ENCODE results near the gene RBM19.

Gene RBM19

GRCh38 chr12:113854385-113855142 is 111.6 kb downstream of the RBM19 start:
- H3K36me3 ChIP-seq (ENCODE audit: control insufficient read depth in 2 of 2, insufficient read depth in 2 of 2, low read length in 2 of 2) = peaks cover 7 to 23% of the 10 kb centered on the region in 2 donors
- peaks cover 28% of the 10 kb centered on the region for H3K4me1 ChIP-seq (ENCODE audit: control insufficient read depth, insufficient read depth, low read length)
- no peak overlapping the region for H3K4me3 ChIP-seq (ENCODE audit: low read length in 2 of 2)
- H3K27me3 ChIP-seq (ENCODE audit: control insufficient read depth in 1 of 2, insufficient read depth in 2 of 2, low read length in 2 of 2) = no peaks in the 10 kb centered on the region
- H3K9me3 ChIP-seq (ENCODE audit: control insufficient read depth in 2 of 2, low read length in 2 of 2) = no peaks in the 10 kb centered on the region
- no peak overlapping the region for H3K27ac ChIP-seq (ENCODE audit: low read length)
- H3K9ac ChIP-seq (ENCODE audit: low read length in 2 of 2) = no peak overlapping the region

- H3K4me1 ChIP-seq (ENCODE audit: control insufficient read depth, insufficient read depth, low read length) = peaks cover 28% of the 10 kb centered on the region
Observed at GRCh38 chr12:113853491-113853890, 112.6 kb downstream of the RBM19 start.

GRCh38 chr12:113852695-113853490 is 113.2 kb downstream of the RBM19 start:
- no peaks in the 10 kb centered on the region for H3K27me3 ChIP-seq (ENCODE audit: control insufficient read depth in 1 of 2, insufficient read depth in 2 of 2, low read length in 2 of 2)
- no peak overlapping the region for H3K9ac ChIP-seq (ENCODE audit: low read length in 2 of 2)
- no peaks in the 10 kb centered on the region for H3K9me3 ChIP-seq (ENCODE audit: control insufficient read depth in 2 of 2, low read length in 2 of 2)
- H3K36me3 ChIP-seq (ENCODE audit: control insufficient read depth in 2 of 2, insufficient read depth in 2 of 2, low read length in 2 of 2) = peaks cover 7 to 16% of the 10 kb centered on the region in 2 donors
- H3K4me3 ChIP-seq (ENCODE audit: low read length in 2 of 2) = no peak overlapping the region
- peaks cover 28% of the 10 kb centered on the region for H3K4me1 ChIP-seq (ENCODE audit: control insufficient read depth, insufficient read depth, low read length)
- no peak overlapping the region for H3K27ac ChIP-seq (ENCODE audit: low read length)

More at GRCh38 chr12:113853491-113853890, 112.6 kb downstream of the RBM19 start:
- Histone ChIP-seq H3K27ac (ENCODE audit: low read length) (no peak overlapping the region), H3K27me3 (ENCODE audit: control insufficient read depth in 1 of 2, insufficient read depth in 2 of 2, low read length in 2 of 2) (no peaks in the 10 kb centered on the region), H3K36me3 (ENCODE audit: control insufficient read depth in 2 of 2, insufficient read depth in 2 of 2, low read length in 2 of 2) (peaks cover 7 to 21% of the 10 kb centered on the region in 2 donors), H3K4me3 (ENCODE audit: low read length in 2 of 2) (no peak overlapping the region), H3K9ac (ENCODE audit: low read length in 2 of 2) (no peak overlapping the region), H3K9me3 (ENCODE audit: control insufficient read depth in 2 of 2, low read length in 2 of 2) (no peaks in the 10 kb centered on the region)

GRCh38 chr12:113852264-113852663 is 113.9 kb downstream of the RBM19 start:
- Histone ChIP-seq H3K4me3 (ENCODE audit: low read length in 2 of 2) (no peak overlapping the region), H3K27me3 (ENCODE audit: control insufficient read depth in 1 of 2, insufficient read depth in 2 of 2, low read length in 2 of 2) (no peaks in the 10 kb centered on the region), H3K9ac (ENCODE audit: low read length in 2 of 2) (no peak overlapping the region), H3K36me3 (ENCODE audit: control insufficient read depth in 2 of 2, insufficient read depth in 2 of 2, low read length in 2 of 2) (peaks cover 7 to 11% of the 10 kb centered on the region in 2 donors), H3K9me3 (ENCODE audit: control insufficient read depth in 2 of 2, low read length in 2 of 2) (no peaks in the 10 kb centered on the region), H3K4me1 (ENCODE audit: control insufficient read depth, insufficient read depth, low read length) (peaks cover 28% of the 10 kb centered on the region), H3K27ac (ENCODE audit: low read length) (no peak overlapping the region)

GRCh38 chr12:113850309-113851056 is 115.6 kb downstream of the RBM19 start:
- no peaks in the 10 kb centered on the region for H3K9me3 ChIP-seq (ENCODE audit: control insufficient read depth in 2 of 2, low read length in 2 of 2)
- no peaks in the 10 kb centered on the region for H3K27me3 ChIP-seq (ENCODE audit: control insufficient read depth in 1 of 2, insufficient read depth in 2 of 2, low read length in 2 of 2)
- no peak overlapping the region for H3K4me3 ChIP-seq (ENCODE audit: low read length in 2 of 2)
- peaks cover 3 to 4% of the 10 kb centered on the region in 2 donors for H3K36me3 ChIP-seq (ENCODE audit: control insufficient read depth in 2 of 2, insufficient read depth in 2 of 2, low read length in 2 of 2)
- peaks cover 31% of the 10 kb centered on the region for H3K4me1 ChIP-seq (ENCODE audit: control insufficient read depth, insufficient read depth, low read length)
- H3K9ac ChIP-seq (ENCODE audit: low read length in 2 of 2) = no peak overlapping the region
- H3K27ac ChIP-seq (ENCODE audit: low read length) = no peak overlapping the region

- H3K4me1 ChIP-seq (ENCODE audit: control insufficient read depth, insufficient read depth, low read length) = peaks cover 21% of the 10 kb centered on the region
- H3K27ac ChIP-seq (ENCODE audit: low read length) = no peak overlapping the region
- H3K36me3 ChIP-seq (ENCODE audit: control insufficient read depth in 2 of 2, insufficient read depth in 2 of 2, low read length in 2 of 2) = peaks cover 6 to 17% of the 10 kb centered on the region in 2 donors
- H3K4me3 ChIP-seq (ENCODE audit: low read length in 2 of 2) = no peak overlapping the region
- H3K9me3 ChIP-seq (ENCODE audit: control insufficient read depth in 2 of 2, low read length in 2 of 2) = no peaks in the 10 kb centered on the region
- no peaks in the 10 kb centered on the region for H3K27me3 ChIP-seq (ENCODE audit: control insufficient read depth in 1 of 2, insufficient read depth in 2 of 2, low read length in 2 of 2)
- no peak overlapping the region for H3K9ac ChIP-seq (ENCODE audit: low read length in 2 of 2)
Observed at GRCh38 chr12:113847856-113848255, 118.3 kb downstream of the RBM19 start.

- Histone ChIP-seq H3K27me3 (ENCODE audit: control insufficient read depth in 1 of 2, insufficient read depth in 2 of 2, low read length in 2 of 2) (no peaks in the 10 kb centered on the region), H3K27ac (ENCODE audit: low read length) (no peak overlapping the region), H3K4me3 (ENCODE audit: low read length in 2 of 2) (no peak overlapping the region), H3K9me3 (ENCODE audit: control insufficient read depth in 2 of 2, low read length in 2 of 2) (no peaks in the 10 kb centered on the region), H3K36me3 (ENCODE audit: control insufficient read depth in 2 of 2, insufficient read depth in 2 of 2, low read length in 2 of 2) (peaks cover 6 to 15% of the 10 kb centered on the region in 2 donors), H3K4me1 (ENCODE audit: control insufficient read depth, insufficient read depth, low read length) (peaks cover 18% of the 10 kb centered on the region), H3K9ac (ENCODE audit: low read length in 2 of 2) (no peak overlapping the region)
Observed at GRCh38 chr12:113846883-113847755, 119.0 kb downstream of the RBM19 start.

GRCh38 chr12:113845900-113846674 is 120.0 kb downstream of the RBM19 start:
- Histone ChIP-seq H3K27ac (ENCODE audit: low read length) (no peak overlapping the region), H3K4me3 (ENCODE audit: low read length in 2 of 2) (no peak overlapping the region), H3K9me3 (ENCODE audit: control insufficient read depth in 2 of 2, low read length in 2 of 2) (no peaks in the 10 kb centered on the region), H3K27me3 (ENCODE audit: control insufficient read depth in 1 of 2, insufficient read depth in 2 of 2, low read length in 2 of 2) (no peaks in the 10 kb centered on the region), H3K4me1 (ENCODE audit: control insufficient read depth, insufficient read depth, low read length) (peaks cover 15% of the 10 kb centered on the region), H3K36me3 (ENCODE audit: control insufficient read depth in 2 of 2, insufficient read depth in 2 of 2, low read length in 2 of 2) (peaks cover 6 to 15% of the 10 kb centered on the region in 2 donors), H3K9ac (ENCODE audit: low read length in 2 of 2) (no peak overlapping the region)

GRCh38 chr12:113844495-113845210 is 121.5 kb downstream of the RBM19 start:
- Histone ChIP-seq H3K4me1 (ENCODE audit: control insufficient read depth, insufficient read depth, low read length) (peaks cover 3% of the 10 kb centered on the region), H3K36me3 (ENCODE audit: control insufficient read depth in 2 of 2, insufficient read depth in 2 of 2, low read length in 2 of 2) (peaks cover 6 to 17% of the 10 kb centered on the region in 2 donors), H3K4me3 (ENCODE audit: low read length in 2 of 2) (no peak overlapping the region), H3K9ac (ENCODE audit: low read length in 2 of 2) (no peak overlapping the region), H3K27ac (ENCODE audit: low read length) (no peak overlapping the region), H3K9me3 (ENCODE audit: control insufficient read depth in 2 of 2, low read length in 2 of 2) (no peaks in the 10 kb centered on the region), H3K27me3 (ENCODE audit: control insufficient read depth in 1 of 2, insufficient read depth in 2 of 2, low read length in 2 of 2) (no peaks in the 10 kb centered on the region)
